Astrocyte of the spinal cord (primary cell): ENCODE measurements around the gene TRIM24.

Experiments used
- DNase-seq: peaks from one replicate; pipeline ENCODE4 v3.0.0; 2011; ENCODE audit warnings: low read depth, low spot score
- H3K4me3 ChIP-seq: 2 replicates; pipeline ENCODE4 v1.5.1; 2011; ENCODE audit warnings: low read depth, mild to moderate bottlenecking, low read length, moderate library complexity
- CTCF ChIP-seq: IDR thresholded peaks from 2 replicates; pipeline ENCODE4 v1.5.1; 2012; ENCODE audit warnings: low read depth, mild to moderate bottlenecking, low read length, inconsistent platforms
- in situ Hi-C: cut with HindIII; loops from 2 replicates; pipeline ENCODE4 v1.10.0; 2017; ENCODE audit warnings: low sequenced_read_pairs

TRIM24 gene

GRCh38 chr7:138590154-138590553 lies 130.1 kb downstream of the TRIM24 start:
- no peak for TF ChIP-seq CTCF
- H3K4me3 ChIP-seq = no peak overlapping the region
- no peak for DNase-seq
- in situ Hi-C loops = no loop called here

- no peak overlapping the region for H3K4me3 ChIP-seq
- DNase-seq = no peak
- in situ Hi-C loops = no loop called here
- TF ChIP-seq CTCF = no peak
Measured at GRCh38 chr7:138595454-138595853, 135.4 kb downstream of the TRIM24 start.

GRCh38 chr7:138602451-138602850 lies 142.4 kb downstream of the TRIM24 start:
- no peak for TF ChIP-seq CTCF
- DNase-seq = no peak
- in situ Hi-C loops = no loop called here
- no peak overlapping the region for H3K4me3 ChIP-seq

- DNase-seq = no peak
- no peak for TF ChIP-seq CTCF
- in situ Hi-C loops = no loop called here
- no peak overlapping the region for H3K4me3 ChIP-seq
Measured at GRCh38 chr7:138603549-138604318, 143.7 kb downstream of the TRIM24 start.

- H3K4me3 ChIP-seq = no peak overlapping the region
- in situ Hi-C loops = no loop called here
- no peak for TF ChIP-seq CTCF
- no peak for DNase-seq
Measured at GRCh38 chr7:138606236-138606635, 146.2 kb downstream of the TRIM24 start.

GRCh38 chr7:138607216-138608126 lies 147.4 kb downstream of the TRIM24 start:
- TF ChIP-seq CTCF = no peak
- DNase-seq = no peak
- H3K4me3 ChIP-seq = no peak overlapping the region
- in situ Hi-C loops = no loop called here
